ENCODE data around the gene ITGB8.

ITGB8 gene

GRCh38 chr7:20306180-20306946 is 24.3 kb upstream of the ITGB8 start:
- DNase-seq (ENCODE audit: low spot score) = no peak
- no peak for TF ChIP-seq CTCF (IDR thresholded peaks at IDR 0.05; ENCODE audit: extremely low read depth, insufficient read depth, missing control alignments)
- in situ Hi-C loops (cut with MboI; ENCODE audit: low pct_unique_long_range_greater_than_20kb, low sequenced_read_pairs, unreplicated experiment) = loop anchor here (25.0 kb wide), 2 partner anchors 319 to 544 kb away; partner anchors contain the start of gene TMEM196

GRCh38 chr7:20307119-20307518 is 23.6 kb upstream of the ITGB8 start:
- DNase-seq (ENCODE audit: low spot score) = peak; percentile 36

GRCh38 chr7:20307901-20308300 is 22.8 kb upstream of the ITGB8 start:
- TF ChIP-seq CTCF (IDR thresholded peaks at IDR 0.05; ENCODE audit: extremely low read depth, insufficient read depth, missing control alignments) = no peak
- no peak for DNase-seq (ENCODE audit: low spot score)
- in situ Hi-C loops (cut with MboI; ENCODE audit: low pct_unique_long_range_greater_than_20kb, low sequenced_read_pairs, unreplicated experiment) = loop anchor here (25.0 kb wide), 2 partner anchors 321 to 546 kb away; partner anchors contain the start of gene TMEM196

More at GRCh38 chr7:20307119-20307518, 23.6 kb upstream of the ITGB8 start:
- TF ChIP-seq CTCF (IDR thresholded peaks at IDR 0.05; ENCODE audit: extremely low read depth, insufficient read depth, missing control alignments) = no peak
- in situ Hi-C loops (cut with MboI; ENCODE audit: low pct_unique_long_range_greater_than_20kb, low sequenced_read_pairs, unreplicated experiment) = loop anchor here (25.0 kb wide), 2 partner anchors 320 to 545 kb away; partner anchors contain the start of gene TMEM196

- no peak for DNase-seq (ENCODE audit: low spot score)
- in situ Hi-C loops (cut with MboI; ENCODE audit: low pct_unique_long_range_greater_than_20kb, low sequenced_read_pairs, unreplicated experiment) = loop anchor here (25.0 kb wide), 2 partner anchors 323 to 548 kb away; partner anchors contain the start of gene TMEM196
- no peak for TF ChIP-seq CTCF (IDR thresholded peaks at IDR 0.05; ENCODE audit: extremely low read depth, insufficient read depth, missing control alignments)
Measured at GRCh38 chr7:20310301-20310700, 20.4 kb upstream of the ITGB8 start.

- peak; percentile 48 for TF ChIP-seq CTCF (IDR thresholded peaks at IDR 0.05; ENCODE audit: extremely low read depth, insufficient read depth, missing control alignments)
- in situ Hi-C loops (cut with MboI; ENCODE audit: low pct_unique_long_range_greater_than_20kb, low sequenced_read_pairs, unreplicated experiment) = loop anchor here (25.0 kb wide), 2 partner anchors 324 to 549 kb away; partner anchors contain the start of gene TMEM196
- DNase-seq (ENCODE audit: low spot score) = no peak
Measured at GRCh38 chr7:20310963-20311742, 19.5 kb upstream of the ITGB8 start.

GRCh38 chr7:20311743-20312042 is 19.0 kb upstream of the ITGB8 start:
- in situ Hi-C loops (cut with MboI; ENCODE audit: low pct_unique_long_range_greater_than_20kb, low sequenced_read_pairs, unreplicated experiment) = loop anchor here (25.0 kb wide), 2 partner anchors 324 to 549 kb away; partner anchors contain the start of gene TMEM196
- DNase-seq (ENCODE audit: low spot score) = no peak
- no peak for TF ChIP-seq CTCF (IDR thresholded peaks at IDR 0.05; ENCODE audit: extremely low read depth, insufficient read depth, missing control alignments)
